Central memory CD4-positive, alpha-beta T cell (primary cell): ENCODE measurements around the gene POLR3H.

ENCODE experiments used
- DNase-seq: peaks from one replicate; pipeline ENCODE4 v3.0.0; 2022

The POLR3H gene

DNA sequence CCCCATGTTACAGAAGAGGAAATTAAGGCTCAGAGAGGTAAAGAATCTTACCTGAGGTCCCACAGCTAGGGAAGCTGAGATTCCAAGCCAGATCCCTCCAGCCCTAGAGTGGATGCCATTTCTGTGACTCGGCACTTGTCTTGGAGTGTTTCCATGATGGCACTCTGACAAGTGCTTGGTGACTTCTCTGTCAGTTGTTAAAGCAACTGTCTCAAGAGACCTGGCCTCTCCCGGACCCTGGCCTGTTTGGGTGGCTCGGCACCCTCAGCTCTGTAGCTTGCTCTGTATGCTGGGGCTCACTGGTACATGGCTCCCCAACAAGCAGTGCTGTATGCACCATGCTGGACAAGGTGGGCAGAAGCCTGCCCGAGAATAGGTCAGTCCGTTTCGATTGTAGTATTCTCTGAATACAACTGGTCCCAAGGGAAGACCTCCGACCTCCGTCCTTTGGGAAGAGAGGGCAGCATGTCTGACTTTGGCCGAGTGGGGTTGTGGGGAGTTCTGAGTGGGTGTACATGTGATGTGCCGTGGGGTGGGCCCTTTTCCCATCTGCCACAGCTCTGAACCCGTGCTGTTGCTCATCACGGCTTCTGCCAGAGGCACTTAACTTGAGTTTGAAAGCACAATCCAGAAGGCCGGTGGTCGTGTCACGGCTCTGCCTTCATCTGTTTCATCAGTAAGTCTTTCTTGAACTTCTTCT is 63.0 kb downstream of the POLR3H start:
- DNase-seq: no peak

- no peak for DNase-seq
Measured at GRCh38 chr22:41480397-41480735, 63.9 kb downstream of the POLR3H start.

DNA sequence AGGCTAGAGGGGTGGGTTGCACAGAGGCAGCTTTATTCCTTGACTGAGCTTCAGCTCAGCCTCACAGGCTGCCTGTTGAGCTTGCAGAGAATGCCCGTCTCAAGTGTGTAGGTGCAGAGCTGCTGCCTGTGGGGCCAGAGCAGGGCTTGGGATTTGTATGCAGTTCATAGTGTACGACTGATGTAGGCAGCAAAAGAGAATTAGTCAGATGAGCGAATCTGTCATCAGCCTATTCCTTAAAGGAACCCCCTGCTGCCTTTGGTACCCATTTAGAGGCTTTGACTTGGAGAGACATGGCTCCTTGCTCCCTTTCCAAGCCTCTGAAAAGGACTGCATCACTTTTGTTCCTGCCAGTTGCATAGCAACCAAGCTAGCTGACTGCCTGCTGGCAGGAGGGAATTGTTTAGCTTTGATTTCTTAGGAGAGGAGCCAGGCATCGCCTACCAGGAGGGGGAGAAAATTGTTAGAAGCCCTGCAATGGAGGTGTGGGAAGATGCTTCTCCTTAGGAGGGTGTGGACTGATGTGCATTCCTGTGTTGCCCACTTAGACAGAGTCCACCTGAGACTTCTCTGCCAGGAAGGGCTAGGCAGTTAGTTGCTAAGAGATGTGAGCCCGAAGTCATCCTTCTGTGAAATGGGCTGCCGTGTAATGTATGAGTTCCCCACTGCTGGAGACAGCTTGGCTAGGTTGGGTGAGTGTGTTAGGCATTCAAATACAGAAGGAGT is 64.4 kb downstream of the POLR3H start:
- no peak for DNase-seq

GRCh38 chr22:41478891-41479521 is 65.3 kb downstream of the POLR3H start:
- DNase-seq: no peak

DNA sequence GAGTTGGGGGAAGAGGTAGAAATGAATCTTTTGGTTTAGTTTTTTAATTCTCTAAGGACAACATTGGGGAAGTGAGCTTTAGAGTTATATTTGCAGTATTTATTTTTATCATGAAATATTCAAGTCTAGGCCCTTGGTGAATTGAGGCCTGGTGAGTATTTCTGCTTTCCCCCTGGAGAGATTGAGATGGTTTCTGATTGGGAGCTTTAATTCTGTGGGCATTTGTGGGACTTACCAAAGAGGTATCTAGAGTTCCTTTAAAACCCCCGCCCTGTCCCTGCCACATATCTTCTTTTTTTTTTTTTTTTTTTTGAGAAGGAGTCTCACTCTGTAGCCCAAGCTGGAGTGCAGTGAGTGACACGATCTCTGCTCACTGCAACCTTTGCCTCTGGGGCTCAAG is 65.8 kb downstream of the POLR3H start:
- DNase-seq: no peak
